ENCODE data around the gene RGS16. TPM values are rescaled to one million over a fixed set of nuclear protein-coding genes. Genes with fewer than 3 reads are reported as not detected.

Gene RGS16
- total and polyA plus RNA-seq, 2 donors (not counting 3 experiments of a cell fraction or from before 2014, with no cell fraction given) = not detected

DNA sequence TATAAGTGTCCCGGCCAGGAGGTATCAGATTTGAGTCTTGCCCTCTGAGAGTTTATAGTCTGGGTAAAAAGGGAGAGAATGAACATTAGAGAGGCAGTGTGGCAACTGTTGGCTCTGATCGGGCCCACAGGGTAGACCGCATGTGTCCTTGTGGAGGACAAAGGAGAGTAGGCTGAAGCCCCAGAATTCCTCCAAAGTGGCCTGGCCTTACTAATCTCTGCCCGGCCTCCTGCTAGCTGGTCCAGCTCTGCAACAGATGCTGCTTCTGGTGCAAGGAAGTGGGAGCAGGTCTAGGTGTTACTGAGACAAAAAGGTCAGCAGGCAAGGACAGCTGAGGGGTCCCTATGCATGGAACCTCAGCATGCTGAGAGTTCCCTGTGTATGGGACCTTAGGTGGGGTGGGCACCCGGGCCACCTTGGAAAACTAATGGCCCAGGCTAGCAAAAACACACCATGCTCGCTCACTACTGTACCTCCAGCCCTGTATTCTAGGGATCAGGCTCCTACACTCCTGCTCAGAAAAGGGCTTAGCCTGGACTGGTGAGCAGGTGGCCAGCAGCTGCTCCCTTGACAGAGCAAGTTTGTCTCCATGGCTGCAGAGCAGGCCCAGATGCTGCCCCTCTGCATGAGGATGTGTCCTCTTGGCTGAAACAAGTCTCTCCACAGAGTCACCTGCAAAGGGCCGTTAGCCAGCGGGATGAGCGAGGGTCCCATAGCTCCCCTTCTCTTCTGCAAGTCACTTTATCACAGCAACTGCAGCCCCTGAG, 30.3 kb upstream of the RGS16 start:
- Histone ChIP-seq H3K4me3 (replicated peaks in 1 of 3; ENCODE audit: insufficient read depth in 1 of 3, low read depth in 1 of 3, low read length in 3 of 3) (no peak overlapping the region), H3K4me2 (ENCODE audit: insufficient read depth, low read length) (no peak overlapping the region), H3K36me3 (ENCODE audit: control insufficient read depth in 2 of 2, extremely low read depth in 1 of 2, insufficient read depth in 2 of 2, low read length in 2 of 2) (no peaks in the 10 kb centered on the region), H3K27me3 (ENCODE audit: control insufficient read depth in 2 of 2, insufficient read depth in 2 of 2, low read length in 2 of 2) (no peaks in the 10 kb centered on the region), H3K27ac (ENCODE audit: insufficient read depth, low read depth, low read length) (no peak overlapping the region), H3K4me1 (ENCODE audit: control insufficient read depth, extremely low read depth, insufficient read depth, low read length) (no peaks in the 10 kb centered on the region), H3K9me3 (replicated peaks; ENCODE audit: control insufficient read depth, insufficient read depth, low read length) (no peaks in the 10 kb centered on the region), H4K20me1 (replicated peaks; ENCODE audit: control insufficient read depth, extremely low read depth, insufficient read depth, low read length) (no peaks in the 10 kb centered on the region), H3K9ac (replicated peaks; ENCODE audit: extremely low read depth, insufficient read depth, low read length) (no peak overlapping the region), H3K79me2 (ENCODE audit: control insufficient read depth, insufficient read depth, low read length) (no peaks in the 10 kb centered on the region), H2AFZ (ENCODE audit: low read depth, low read length) (no peak overlapping the region), H3K9me1 (replicated peaks; ENCODE audit: control insufficient read depth, extremely low read depth, insufficient read depth, low read length) (no peaks in the 10 kb centered on the region)
- intact Hi-C loops (cut with micrococcal nuclease) = no loop called here
- POLR2A ChIA-PET = no interaction called here
- no peak for DNase-seq (ENCODE audit: low read depth, low spot score)
- CTCF ChIA-PET = interaction anchor here (1.4 kb wide), 1 partner anchor 13 kb away, joined by 4 read pairs; no protein-coding TSS in a partner anchor
- no peak for FAIRE-seq
- BruUV-seq (replicated peaks) = no TSS peak
- dilution Hi-C loops (cut with MboI; ENCODE audit: extremely low pct_ligation_motif_present, low sequenced_read_pairs) = no loop called here
- TF ChIP-seq, protein P1, sequence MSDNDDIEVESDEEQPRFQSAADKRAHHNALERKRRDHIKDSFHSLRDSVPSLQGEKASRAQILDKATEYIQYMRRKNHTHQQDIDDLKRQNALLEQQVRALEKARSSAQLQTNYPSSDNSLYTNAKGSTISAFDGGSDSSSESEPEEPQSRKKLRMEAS (IDR thresholded peaks at IDR 0.05; ENCODE audit: insufficient read depth, insufficient read length) = no peak
- TF ChIP-seq GATA2 (IDR thresholded peaks at IDR 0.05; ENCODE audit: insufficient read depth, insufficient read length, low read depth, low read length) (no peak), POLR2AphosphoS5 (IDR thresholded peaks at IDR 0.05; ENCODE audit: insufficient read depth, low read depth, low read length) (no peak), EZH2 (IDR thresholded peaks at IDR 0.05; ENCODE audit: borderline replicate concordance, low read depth, low read length, severe bottlenecking) (no peak), JUN (IDR thresholded peaks at IDR 0.05; ENCODE audit: borderline replicate concordance, insufficient read depth, insufficient read length, low read depth) (no peak)

DNA sequence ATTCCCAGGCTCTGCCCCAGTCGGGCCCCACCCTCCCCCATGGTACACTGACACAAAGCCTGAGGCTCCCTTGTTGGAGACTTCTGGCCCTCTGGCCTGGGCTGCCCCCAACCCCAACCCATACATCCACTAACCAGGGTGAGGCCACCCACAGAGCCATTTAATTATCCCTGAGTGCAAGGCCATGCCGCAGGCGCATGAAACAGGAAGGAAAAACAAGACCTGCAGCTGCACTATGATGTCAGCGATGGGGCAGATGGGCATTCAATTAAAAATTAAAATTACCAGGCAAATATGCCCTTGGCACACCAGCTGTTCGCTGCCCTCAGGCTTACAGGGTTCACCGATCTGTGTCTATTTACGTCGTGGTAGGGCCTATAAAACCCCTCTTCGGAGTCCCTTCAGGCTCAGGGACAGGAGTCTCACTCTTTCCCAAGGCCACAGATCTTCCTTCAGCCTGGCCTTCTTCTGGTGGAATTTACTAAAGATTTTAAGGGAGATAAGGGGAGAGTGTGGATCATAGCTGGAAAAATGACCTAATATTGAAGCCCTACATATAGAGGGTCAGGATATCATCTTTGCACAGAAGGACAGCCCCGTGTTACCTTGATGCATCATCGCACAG, 29.6 kb upstream of the RGS16 start:
- CTCF ChIA-PET = interaction anchor here (1.4 kb wide), 1 partner anchor 13 kb away, joined by 4 read pairs; no protein-coding TSS in a partner anchor
- no peak overlapping the region for H2AFZ ChIP-seq (ENCODE audit: low read depth, low read length)
- no peaks in the 10 kb centered on the region for H3K9me3 ChIP-seq (replicated peaks; ENCODE audit: control insufficient read depth, insufficient read depth, low read length)
- H3K9me1 ChIP-seq (replicated peaks; ENCODE audit: control insufficient read depth, extremely low read depth, insufficient read depth, low read length) = no peaks in the 10 kb centered on the region
- no peaks in the 10 kb centered on the region for H3K79me2 ChIP-seq (ENCODE audit: control insufficient read depth, insufficient read depth, low read length)
- no peak overlapping the region for H3K9ac ChIP-seq (replicated peaks; ENCODE audit: extremely low read depth, insufficient read depth, low read length)
- no TSS peak for BruUV-seq (replicated peaks)
- POLR2A ChIA-PET = no interaction called here
- TF ChIP-seq MYC (IDR thresholded peaks at IDR 0.05; ENCODE audit: low read depth, low read length) (no peak), GATA2 (IDR thresholded peaks at IDR 0.05; ENCODE audit: insufficient read depth, insufficient read length, low read depth, low read length) (no peak), POLR2AphosphoS5 (IDR thresholded peaks at IDR 0.05; ENCODE audit: insufficient read depth, low read depth, low read length) (no peak), FOS (IDR thresholded peaks at IDR 0.05; ENCODE audit: borderline replicate concordance, insufficient read depth, low read length) (no peak), EZH2 (IDR thresholded peaks at IDR 0.05; ENCODE audit: borderline replicate concordance, low read depth, low read length, severe bottlenecking) (no peak), JUN (IDR thresholded peaks at IDR 0.05; ENCODE audit: borderline replicate concordance, insufficient read depth, insufficient read length, low read depth) (no peak), POLR2A (IDR thresholded peaks at IDR 0.05; ENCODE audit: low read depth, low read length) (no peak)
- TF ChIP-seq, protein P2, sequence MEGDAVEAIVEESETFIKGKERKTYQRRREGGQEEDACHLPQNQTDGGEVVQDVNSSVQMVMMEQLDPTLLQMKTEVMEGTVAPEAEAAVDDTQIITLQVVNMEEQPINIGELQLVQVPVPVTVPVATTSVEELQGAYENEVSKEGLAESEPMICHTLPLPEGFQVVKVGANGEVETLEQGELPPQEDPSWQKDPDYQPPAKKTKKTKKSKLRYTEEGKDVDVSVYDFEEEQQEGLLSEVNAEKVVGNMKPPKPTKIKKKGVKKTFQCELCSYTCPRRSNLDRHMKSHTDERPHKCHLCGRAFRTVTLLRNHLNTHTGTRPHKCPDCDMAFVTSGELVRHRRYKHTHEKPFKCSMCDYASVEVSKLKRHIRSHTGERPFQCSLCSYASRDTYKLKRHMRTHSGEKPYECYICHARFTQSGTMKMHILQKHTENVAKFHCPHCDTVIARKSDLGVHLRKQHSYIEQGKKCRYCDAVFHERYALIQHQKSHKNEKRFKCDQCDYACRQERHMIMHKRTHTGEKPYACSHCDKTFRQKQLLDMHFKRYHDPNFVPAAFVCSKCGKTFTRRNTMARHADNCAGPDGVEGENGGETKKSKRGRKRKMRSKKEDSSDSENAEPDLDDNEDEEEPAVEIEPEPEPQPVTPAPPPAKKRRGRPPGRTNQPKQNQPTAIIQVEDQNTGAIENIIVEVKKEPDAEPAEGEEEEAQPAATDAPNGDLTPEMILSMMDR (IDR thresholded peaks at IDR 0.05; ENCODE audit: extremely low read depth in 1 of 2, insufficient read depth in 1 of 2, low read depth in 1 of 2, low read length in 2 of 2) = no peak
- TF ChIP-seq, protein P1 (IDR thresholded peaks at IDR 0.05; ENCODE audit: insufficient read depth, insufficient read length) = no peak
- H3K4me3 ChIP-seq (replicated peaks in 1 of 3; ENCODE audit: insufficient read depth in 1 of 3, low read depth in 1 of 3, low read length in 3 of 3) = no peak overlapping the region
- no peak for DNase-seq (ENCODE audit: low read depth, low spot score)
- dilution Hi-C loops (cut with MboI; ENCODE audit: extremely low pct_ligation_motif_present, low sequenced_read_pairs) = no loop called here
- H3K27ac ChIP-seq (ENCODE audit: insufficient read depth, low read depth, low read length) = no peak overlapping the region
- FAIRE-seq = no peak
- intact Hi-C loops (cut with micrococcal nuclease) = no loop called here
- H3K27me3 ChIP-seq (ENCODE audit: control insufficient read depth in 2 of 2, insufficient read depth in 2 of 2, low read length in 2 of 2) = no peaks in the 10 kb centered on the region
- H3K36me3 ChIP-seq (ENCODE audit: control insufficient read depth in 2 of 2, extremely low read depth in 1 of 2, insufficient read depth in 2 of 2, low read length in 2 of 2) = no peaks in the 10 kb centered on the region
- H4K20me1 ChIP-seq (replicated peaks; ENCODE audit: control insufficient read depth, extremely low read depth, insufficient read depth, low read length) = no peaks in the 10 kb centered on the region
- no peaks in the 10 kb centered on the region for H3K4me1 ChIP-seq (ENCODE audit: control insufficient read depth, extremely low read depth, insufficient read depth, low read length)
- no peak overlapping the region for H3K4me2 ChIP-seq (ENCODE audit: insufficient read depth, low read length)
